Endothelial cell of umbilical vein (primary cell): ENCODE measurements around the gene MYT1. TPM values are rescaled to one million over a fixed set of nuclear protein-coding genes. Genes with fewer than 3 reads are reported as not detected.

Experiments
- BruUV-seq: library from RNA; stranded (reverse); fragments of 400-500 nt; replicated peaks from 2 replicates; lab custom pipeline; 2021; lab: Mats Ljungman, UMichigan
- CTCF ChIA-PET: fragments of 300-600, 350-600 bp; sonication (Branson Sonifier 250); formaldehyde crosslinking; loops from one replicate; lab custom pipeline; 2021; ENCODE audit warnings: antibody characterized with exemption, inconsistent platforms; lab: Charles Lee
- POLR2A ChIA-PET: fragments of 300-600, 350-600 bp; sonication (Branson Sonifier 250); formaldehyde crosslinking; loops from one replicate; lab custom pipeline; 2021; ENCODE audit warnings: antibody characterized with exemption, inconsistent platforms; lab: Charles Lee
- DNase-seq: peaks from one replicate; pipeline ENCODE4 v3.0.0-alpha.2; 2011; ENCODE audit warnings: low read depth, low spot score
- FAIRE-seq: peaks from 2 replicates; lab custom pipeline; 2011; peaks lifted over from hg19 to GRCh38; lab: Jason Lieb, UNC
- H2AFZ ChIP-seq: 2 replicates; pipeline ENCODE4 v1.6.0; 2012; ENCODE audit warnings: low read depth, low read length, control low read depth, inconsistent platforms
- H3K27ac ChIP-seq: 2 replicates; pipeline ENCODE4 v1.5.1; 2011; ENCODE audit warnings: low read depth, mild to moderate bottlenecking, control low read depth, low read length, moderate library complexity; ENCODE audit not compliant: insufficient read depth
- H3K27me3 ChIP-seq, 2 experiments: 2 replicates each; pipeline versions ENCODE4 v1.6.0 to v1.6.1; 2011; ENCODE audit warnings: low read length in 2 of 2, mixed read lengths in 1 of 2; ENCODE audit not compliant: control insufficient read depth in 2 of 2, insufficient read depth in 2 of 2
- H3K36me3 ChIP-seq, 2 experiments: 2 replicates in 1 of 2; 3 replicates in 1 of 2; pipeline ENCODE4 v1.5.1; 2011; ENCODE audit warnings: low read length in 2 of 2, mild to moderate bottlenecking in 1 of 2, moderate library complexity in 1 of 2; ENCODE audit not compliant: control insufficient read depth in 2 of 2, insufficient read depth in 2 of 2; ENCODE audit errors: extremely low read depth in 1 of 2
- H3K4me1 ChIP-seq: 3 replicates; pipeline ENCODE4 v1.5.1; 2011; ENCODE audit warnings: mild to moderate bottlenecking, low read length; ENCODE audit not compliant: control insufficient read depth, insufficient read depth; ENCODE audit errors: extremely low read depth
- H3K4me2 ChIP-seq: 2 replicates; pipeline ENCODE4 v1.6.1; 2011; ENCODE audit warnings: low read length, control low read depth, mixed read lengths; ENCODE audit not compliant: insufficient read depth
- H3K4me3 ChIP-seq, 3 experiments: fragments of 200-600 bp in 1 of 3; sonication (generic), shearing (Covaris generic) in 1 of 3; replicated peaks in 1 of 3; 2 replicates each; pipeline ENCODE4 v1.5.1; 2011 to 2016; ENCODE audit warnings: control low read depth in 3 of 3, low read length in 3 of 3, mild to moderate bottlenecking in 2 of 3, inconsistent platforms in 1 of 3, low read depth in 1 of 3, moderate library complexity in 1 of 3; ENCODE audit not compliant: insufficient read depth in 1 of 3
- H3K79me2 ChIP-seq: 2 replicates; pipeline ENCODE4 v1.6.0; 2012; ENCODE audit warnings: low read length, inconsistent platforms; ENCODE audit not compliant: control insufficient read depth, insufficient read depth
- H3K9ac ChIP-seq: replicated peaks from 2 replicates; pipeline ENCODE3; 2011; ENCODE audit warnings: low read length, control low read depth; ENCODE audit not compliant: insufficient read depth; ENCODE audit errors: extremely low read depth
- H3K9me1 ChIP-seq: replicated peaks from 3 replicates; pipeline ENCODE4 v1.6.0; 2011; ENCODE audit warnings: mild to moderate bottlenecking, low read length; ENCODE audit not compliant: control insufficient read depth, insufficient read depth; ENCODE audit errors: extremely low read depth
- H3K9me3 ChIP-seq: replicated peaks from 2 replicates; pipeline ENCODE4 v1.5.1; 2012; ENCODE audit warnings: low read length, inconsistent platforms; ENCODE audit not compliant: control insufficient read depth, insufficient read depth
- H4K20me1 ChIP-seq: replicated peaks from 2 replicates; pipeline ENCODE3; 2011; ENCODE audit warnings: mild to moderate bottlenecking, low read length; ENCODE audit not compliant: control insufficient read depth, insufficient read depth; ENCODE audit errors: extremely low read depth
- CTCF ChIP-seq, 2 donors: IDR thresholded peaks; 1 replicate in 1 of 2; 2 replicates in 1 of 2; pipeline ENCODE4 v1.5.1; 2011; ENCODE audit warnings: low read length in 2 of 2, mild to moderate bottlenecking in 2 of 2, moderate library complexity in 2 of 2, control low read depth in 1 of 2, inconsistent platforms in 1 of 2, low read depth in 1 of 2; ENCODE audit not compliant: insufficient read depth in 1 of 2; ENCODE audit errors: extremely low read depth in 1 of 2
- EZH2 ChIP-seq: IDR thresholded peaks from 2 replicates; pipeline ENCODE4 v1.6.1; 2012; ENCODE audit warnings: borderline replicate concordance, low read depth, mild to moderate bottlenecking, moderate library complexity, low read length, inconsistent platforms; ENCODE audit not compliant: severe bottlenecking
- FOS ChIP-seq: IDR thresholded peaks from 2 replicates; pipeline ENCODE4 v1.6.1; 2011; ENCODE audit warnings: mild to moderate bottlenecking, low read length, moderate library complexity, borderline replicate concordance; ENCODE audit not compliant: insufficient read depth
- GATA2 ChIP-seq: IDR thresholded peaks from 2 replicates; pipeline ENCODE4 v1.7.0; 2011; ENCODE audit warnings: low read depth, mild to moderate bottlenecking, moderate library complexity, mixed read lengths, low read length; ENCODE audit not compliant: insufficient read length, insufficient read depth
- JUN ChIP-seq: IDR thresholded peaks from 2 replicates; pipeline ENCODE4 v1.6.1; 2011; ENCODE audit warnings: borderline replicate concordance, low read depth; ENCODE audit not compliant: insufficient read length, insufficient read depth
- MAX ChIP-seq: IDR thresholded peaks from 2 replicates; pipeline ENCODE4 v1.6.1; 2011; ENCODE audit not compliant: insufficient read depth, insufficient read length
- MYC ChIP-seq: IDR thresholded peaks from one replicate; pipeline ENCODE4 v1.6.1; 2011; ENCODE audit warnings: mild to moderate bottlenecking, low read depth, low read length
- POLR2A ChIP-seq: IDR thresholded peaks from 2 replicates; pipeline ENCODE4 v1.6.1; 2012; ENCODE audit warnings: low read depth, mild to moderate bottlenecking, control low read depth, low read length
- POLR2AphosphoS5 ChIP-seq: IDR thresholded peaks from 2 replicates; pipeline ENCODE4 v1.6.1; 2012; ENCODE audit warnings: low read depth, mild to moderate bottlenecking, control low read depth, low read length, moderate library complexity; ENCODE audit not compliant: insufficient read depth
- dilution Hi-C: fragments of 300-500 bp; cut with MboI; formaldehyde crosslinking; loops from one replicate; pipeline ENCODE4 v1.15.0; 2019; ENCODE audit warnings: low sequenced_read_pairs; ENCODE audit not compliant: extremely low pct_ligation_motif_present
- intact Hi-C: fragments of 100-400 bp; cut with micrococcal nuclease; formaldehyde crosslinking; loops from one replicate; pipeline ENCODE4 v1.10.0; 2022
- polyA plus RNA-seq, 4 experiments: library from polyadenylated mRNA; depleted of rRNA in 3 of 4; stranded (reverse) in 3 of 4; unstranded in 1 of 4; fragments of >200 nt; gene quantifications; 2 replicates each; pipeline versions ENCODE4 v1.2.1 to v1.2.3, GENCODE V29; 2011 to 2012; ENCODE audit warnings: missing spikeins in 1 of 4
- total RNA-seq: library from RNA; stranded (reverse); gene quantifications from 2 replicates; pipeline ENCODE4 v1.2.3, GENCODE V29; 2021

The MYT1 gene
- total and polyA plus RNA-seq, 2 donors (not counting 3 experiments of a cell fraction or from before 2014, with no cell fraction given) = not detected

DNA sequence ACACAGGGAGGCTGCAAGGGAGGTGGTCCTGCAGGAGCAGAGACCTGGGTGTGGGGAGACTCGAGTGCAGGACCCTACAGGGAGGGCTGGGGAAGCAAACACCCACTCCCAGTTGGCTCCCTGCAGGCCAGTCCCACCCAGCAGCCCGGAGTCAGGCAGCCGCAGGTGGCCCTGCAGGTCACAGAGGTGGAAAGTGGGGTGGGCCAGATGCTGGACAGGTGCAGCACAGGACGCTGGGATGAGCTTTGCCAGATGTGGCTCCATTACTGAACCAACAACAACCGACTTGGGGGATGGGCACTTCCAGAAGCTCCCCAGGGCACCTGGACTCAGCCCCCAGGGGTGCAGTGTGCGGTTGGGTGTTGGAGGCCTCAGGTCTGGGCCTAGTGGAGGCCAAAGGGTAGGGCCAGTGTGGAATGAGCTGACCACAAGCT is 26.6 kb upstream of the MYT1 start:
- no peaks in the 10 kb centered on the region for H3K36me3 ChIP-seq
- H3K4me1 ChIP-seq = no peaks in the 10 kb centered on the region
- H3K27me3 ChIP-seq = no peaks in the 10 kb centered on the region
- no peak overlapping the region for H3K4me2 ChIP-seq
- TF ChIP-seq GATA2 = no peak
- no peak for TF ChIP-seq MYC
- TF ChIP-seq POLR2A = no peak
- no peak for TF ChIP-seq JUN
- no peak for TF ChIP-seq POLR2AphosphoS5
- no peak overlapping the region for H2AFZ ChIP-seq
- H4K20me1 ChIP-seq = no peaks in the 10 kb centered on the region
- no peak overlapping the region for H3K4me3 ChIP-seq
- FAIRE-seq = no peak
- H3K9me1 ChIP-seq = no peaks in the 10 kb centered on the region
- no TSS peak for BruUV-seq
- intact Hi-C loops (no loop called here), dilution Hi-C loops (no loop called here)
- H3K27ac ChIP-seq = no peak overlapping the region
- no peak overlapping the region for H3K9ac ChIP-seq
- CTCF ChIA-PET = no interaction called here
- POLR2A ChIA-PET = no interaction called here
- no peak for DNase-seq
- H3K79me2 ChIP-seq = no peaks in the 10 kb centered on the region
- H3K9me3 ChIP-seq = no peaks in the 10 kb centered on the region

DNA sequence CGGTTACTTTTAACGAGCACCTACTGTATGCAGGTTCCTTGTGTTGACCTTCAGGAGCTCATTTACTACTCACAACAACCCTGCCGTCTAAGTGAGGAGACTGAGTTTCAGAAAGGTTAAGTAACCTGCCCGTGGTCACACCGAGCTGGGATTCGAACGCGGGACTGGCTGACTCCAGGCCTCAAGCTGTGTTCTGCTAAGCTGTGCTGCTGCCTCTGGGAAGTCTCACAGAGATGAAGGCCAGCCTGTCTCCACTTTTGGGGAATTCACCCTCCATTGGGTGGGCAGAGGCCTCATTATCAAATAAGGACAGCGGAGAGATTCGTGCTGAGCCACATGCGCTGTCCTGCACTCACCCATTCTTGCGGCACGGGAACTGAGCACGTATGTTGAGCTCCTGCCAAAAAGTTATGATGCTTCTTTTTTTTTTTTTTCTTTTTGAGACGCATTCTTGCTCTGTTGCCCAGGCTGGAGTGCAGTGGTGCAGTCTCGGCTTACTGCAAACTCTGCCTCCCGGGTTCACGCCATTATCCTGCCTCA is 25.9 kb upstream of the MYT1 start:
- FAIRE-seq (no peak), DNase-seq (no peak)
- intact Hi-C loops (no loop called here), dilution Hi-C loops (no loop called here)
- no peaks in the 10 kb centered on the region for H3K9me3 ChIP-seq
- no peaks in the 10 kb centered on the region for H3K27me3 ChIP-seq
- ChIA-PET CTCF (interaction anchor here (0.9 kb wide), 1 partner anchor 36 kb away, joined by 4 read pairs; no protein-coding TSS in a partner anchor), POLR2A (no interaction called here)
- H3K27ac ChIP-seq = no peak overlapping the region
- H3K36me3 ChIP-seq = no peaks in the 10 kb centered on the region
- TF ChIP-seq JUN = no peak
- no peak for TF ChIP-seq EZH2
- no peak for TF ChIP-seq FOS
- no peak for TF ChIP-seq MYC
- no peak for TF ChIP-seq POLR2AphosphoS5
- TF ChIP-seq GATA2 = no peak
- no peak for TF ChIP-seq MAX
- TF ChIP-seq CTCF (IDR thresholded peaks at IDR 0.05; ENCODE audit: extremely low read depth in 1 of 2, insufficient read depth in 1 of 2, low read depth in 1 of 2, low read length in 2 of 2) = no peak
- TF ChIP-seq POLR2A = no peak
- no peaks in the 10 kb centered on the region for H3K9me1 ChIP-seq
- BruUV-seq = no TSS peak
- no peaks in the 10 kb centered on the region for H4K20me1 ChIP-seq
- no peaks in the 10 kb centered on the region for H3K79me2 ChIP-seq
- H3K4me2 ChIP-seq = no peak overlapping the region
- H3K4me1 ChIP-seq = no peaks in the 10 kb centered on the region
- H3K9ac ChIP-seq = no peak overlapping the region
- no peak overlapping the region for H3K4me3 ChIP-seq
- no peak overlapping the region for H2AFZ ChIP-seq
